ENCODE data around the gene KLKB1.
A peak's percentile ranks its signal among the peaks of the same experiment; 100 is the strongest.
"Not testable (repeated sequence)": the region's sequence is repeated elsewhere in the genome, so short reads cannot be mapped to it uniquely, and the experiment has no call there.

KLKB1 gene

GRCh38 chr4:186265683-186266652 lies 38.7 kb downstream of the KLKB1 start, which contains the start of gene F11:
F11 (plus strand) TSS chr4:186266189; CDS start chr4:186267137, 948 bp downstream.
- DNase-seq, result no peak

- no peak for DNase-seq
Observed at GRCh38 chr4:186266729-186267456, 39.6 kb downstream of the KLKB1 start.

- DNase-seq, result no peak
Observed at GRCh38 chr4:186271081-186271678, 43.9 kb downstream of the KLKB1 start.

GRCh38 chr4:186272699-186273391 lies 45.5 kb downstream of the KLKB1 start:
- no peak for DNase-seq

- DNase-seq, result not testable (repeated sequence)
Observed at GRCh38 chr4:186273392-186273789, 46.1 kb downstream of the KLKB1 start.

GRCh38 chr4:186283311-186283710 lies 56.0 kb downstream of the KLKB1 start:
- DNase-seq, result no peak

- no peak for DNase-seq
Observed at GRCh38 chr4:186285147-186285546, 57.8 kb downstream of the KLKB1 start.

- no peak for DNase-seq
Observed at GRCh38 chr4:186286581-186286980, 59.3 kb downstream of the KLKB1 start.

GRCh38 chr4:186291256-186291890 lies 64.1 kb downstream of the KLKB1 start:
- DNase-seq, result no peak

- no peak for DNase-seq
Observed at GRCh38 chr4:186294160-186294559, 66.9 kb downstream of the KLKB1 start.

- no peak for DNase-seq
Observed at GRCh38 chr4:186296481-186296880, 69.2 kb downstream of the KLKB1 start.

- DNase-seq, result peak; percentile 2 to 42
Observed at GRCh38 chr4:186297013-186297645, 69.8 kb downstream of the KLKB1 start.

GRCh38 chr4:186298031-186298647 lies 70.8 kb downstream of the KLKB1 start:
- DNase-seq, result no peak

GRCh38 chr4:186299291-186299690 lies 72.0 kb downstream of the KLKB1 start:
- no peak for DNase-seq

GRCh38 chr4:186300659-186301390 lies 73.5 kb downstream of the KLKB1 start:
- DNase-seq, result no peak

- no peak for DNase-seq
Observed at GRCh38 chr4:186304216-186304615, 76.9 kb downstream of the KLKB1 start.

GRCh38 chr4:186304866-186305505 lies 77.7 kb downstream of the KLKB1 start:
- no peak for DNase-seq

GRCh38 chr4:186307497-186307896 lies 80.2 kb downstream of the KLKB1 start:
- DNase-seq, result no peak

- DNase-seq, result no peak
Observed at GRCh38 chr4:186307916-186308315, 80.6 kb downstream of the KLKB1 start.

Data from NCI-H524 (cell line).